OCI-LY3 (cell line): ENCODE data around the gene HDAC8.

ENCODE experiments used
- CTCF ChIP-seq: fragments of 200-600, 300-600 bp; sonication (generic); IDR thresholded peaks from 2 replicates; pipeline ENCODE4 v1.5.1; 2014; ENCODE audit warnings: antibody characterized with exemption, low read length, low read depth
- EZH2phosphoT487 ChIP-seq: fragments of 200-600 bp; shearing (Covaris generic); IDR thresholded peaks from 2 replicates; pipeline ENCODE4 v1.6.1; 2018; ENCODE audit warnings: antibody characterized with exemption, mixed run types, low read depth

GRCh38 chrX:72340041-72340440 lies 232.6 kb downstream of the HDAC8 start:
- TF ChIP-seq CTCF (no peak), EZH2phosphoT487 (no peak)
